Measurements from ENCODE around the gene NBDY. TPM values are rescaled to one million over a fixed set of nuclear protein-coding genes. Genes with fewer than 3 reads are reported as not detected.

The NBDY gene
- total RNA-seq, 1 donor from 2014 or later = 13.8 TPM

- no peaks in the 10 kb centered on the region for H3K36me3 ChIP-seq
- no peak for TF ChIP-seq POLR2A (IDR thresholded peaks at IDR 0.05)
- TF ChIP-seq, protein P1, sequence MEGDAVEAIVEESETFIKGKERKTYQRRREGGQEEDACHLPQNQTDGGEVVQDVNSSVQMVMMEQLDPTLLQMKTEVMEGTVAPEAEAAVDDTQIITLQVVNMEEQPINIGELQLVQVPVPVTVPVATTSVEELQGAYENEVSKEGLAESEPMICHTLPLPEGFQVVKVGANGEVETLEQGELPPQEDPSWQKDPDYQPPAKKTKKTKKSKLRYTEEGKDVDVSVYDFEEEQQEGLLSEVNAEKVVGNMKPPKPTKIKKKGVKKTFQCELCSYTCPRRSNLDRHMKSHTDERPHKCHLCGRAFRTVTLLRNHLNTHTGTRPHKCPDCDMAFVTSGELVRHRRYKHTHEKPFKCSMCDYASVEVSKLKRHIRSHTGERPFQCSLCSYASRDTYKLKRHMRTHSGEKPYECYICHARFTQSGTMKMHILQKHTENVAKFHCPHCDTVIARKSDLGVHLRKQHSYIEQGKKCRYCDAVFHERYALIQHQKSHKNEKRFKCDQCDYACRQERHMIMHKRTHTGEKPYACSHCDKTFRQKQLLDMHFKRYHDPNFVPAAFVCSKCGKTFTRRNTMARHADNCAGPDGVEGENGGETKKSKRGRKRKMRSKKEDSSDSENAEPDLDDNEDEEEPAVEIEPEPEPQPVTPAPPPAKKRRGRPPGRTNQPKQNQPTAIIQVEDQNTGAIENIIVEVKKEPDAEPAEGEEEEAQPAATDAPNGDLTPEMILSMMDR (IDR thresholded peaks at IDR 0.05) = peak in 2 of 3 experiments; percentile 48 to 57
- peak in 1 of 2 donors; percentile 44 for TF ChIP-seq POLR2AphosphoS5 (IDR thresholded peaks at IDR 0.05; ENCODE audit: insufficient read depth in 1 of 2, low read depth in 1 of 2)
- peaks cover 6% of the 10 kb centered on the region for H3K4me1 ChIP-seq
- no peaks in the 10 kb centered on the region for H3K9me3 ChIP-seq
- intact Hi-C loops (cut with DNase I) = no loop called here
- H3K4me3 ChIP-seq = peak overlapping the region; percentile 40 to 48
- H3K27ac ChIP-seq = peak overlapping the region; percentile 69
- DNase-seq (ENCODE audit: extremely low spot score in 2 of 2) = no peak
- H3K27me3 ChIP-seq = no peaks in the 10 kb centered on the region
Observed at GRCh38 chrX:56783450-56783831, 54.4 kb downstream of the NBDY start.

- H3K27ac ChIP-seq = peak overlapping the region; percentile 69
Observed at GRCh38 chrX:56783996-56784620, 55.1 kb downstream of the NBDY start.

GRCh38 chrX:56784666-56785065, 55.6 kb downstream of the NBDY start:
- intact Hi-C loops (cut with DNase I) = no loop called here
- peaks cover 6% of the 10 kb centered on the region for H3K4me1 ChIP-seq
- TF ChIP-seq POLR2AphosphoS5 (IDR thresholded peaks at IDR 0.05; ENCODE audit: insufficient read depth in 1 of 2, low read depth in 1 of 2) = no peak
- TF ChIP-seq POLR2A (IDR thresholded peaks at IDR 0.05) = no peak
- TF ChIP-seq, protein P1 (IDR thresholded peaks at IDR 0.05) = no peak
- no peaks in the 10 kb centered on the region for H3K27me3 ChIP-seq
- H3K36me3 ChIP-seq = no peaks in the 10 kb centered on the region
- no peak overlapping the region for H3K4me3 ChIP-seq
- no peak for DNase-seq (ENCODE audit: extremely low spot score in 2 of 2)
- H3K9me3 ChIP-seq = no peaks in the 10 kb centered on the region
- H3K27ac ChIP-seq = no peak overlapping the region

More at GRCh38 chrX:56783996-56784620, 55.1 kb downstream of the NBDY start:
- TF ChIP-seq POLR2A (IDR thresholded peaks at IDR 0.05) (no peak), POLR2AphosphoS5 (IDR thresholded peaks at IDR 0.05; ENCODE audit: insufficient read depth in 1 of 2, low read depth in 1 of 2) (no peak)
- TF ChIP-seq, protein P1 (IDR thresholded peaks at IDR 0.05) = no peak
- no peaks in the 10 kb centered on the region for H3K27me3 ChIP-seq
- peaks cover 6% of the 10 kb centered on the region for H3K4me1 ChIP-seq
- H3K36me3 ChIP-seq = no peaks in the 10 kb centered on the region
- H3K4me3 ChIP-seq = no peak overlapping the region
- H3K9me3 ChIP-seq = no peaks in the 10 kb centered on the region
- intact Hi-C loops (cut with DNase I) = no loop called here
- no peak for DNase-seq (ENCODE audit: extremely low spot score in 2 of 2)

- peaks cover 6% of the 10 kb centered on the region for H3K4me1 ChIP-seq
- no peak for DNase-seq (ENCODE audit: extremely low spot score in 2 of 2)
- no peaks in the 10 kb centered on the region for H3K27me3 ChIP-seq
- H3K36me3 ChIP-seq = no peaks in the 10 kb centered on the region
- TF ChIP-seq, protein P1 (IDR thresholded peaks at IDR 0.05) = no peak
- TF ChIP-seq POLR2A (IDR thresholded peaks at IDR 0.05) (no peak), POLR2AphosphoS5 (IDR thresholded peaks at IDR 0.05; ENCODE audit: insufficient read depth in 1 of 2, low read depth in 1 of 2) (no peak)
- no peak overlapping the region for H3K4me3 ChIP-seq
- H3K9me3 ChIP-seq = no peaks in the 10 kb centered on the region
- intact Hi-C loops (cut with DNase I) = no loop called here
- H3K27ac ChIP-seq = no peak overlapping the region
Observed at GRCh38 chrX:56785442-56785841, 56.4 kb downstream of the NBDY start.
